ENCODE measurements around the gene PGAM5. TPM values are rescaled to one million over a fixed set of nuclear protein-coding genes. Genes with fewer than 3 reads are reported as not detected.

PGAM5 gene
- total and polyA plus RNA-seq, 2 of the 4 experiments (the other 2 are of a cell fraction): 25.2 to 37.8 TPM

- no peak for TF ChIP-seq CHD1 (IDR thresholded peaks at IDR 0.05; ENCODE audit: low read depth, low read length)
These were observed 55.9 kb downstream of the PGAM5 start (continued) for GRCh38 chr12:132766380-132767085.

GRCh38 chr12:132771126-132771838 lies 60.6 kb downstream of the PGAM5 start:
- H4K8ac ChIP-seq (ENCODE audit: low read depth in 2 of 2, low read length in 2 of 2): no peak overlapping the region
- no peak overlapping the region for H3K23ac ChIP-seq (ENCODE audit: low read depth, low read length)
- peaks cover 18 to 23% of the 10 kb centered on the region in 2 experiments; a peak in 3 of 4 replicates for H3K79me1 ChIP-seq (ENCODE audit: low read depth in 1 of 2, low read length in 2 of 2)
- intact Hi-C loops (cut with micrococcal nuclease) (no loop called here), dilution Hi-C loops (cut with HindIII; ENCODE audit: low sequenced_read_pairs, unreplicated experiment) (no loop called here), in situ Hi-C loops (cut with MboI; ENCODE audit: low sequenced_read_pairs) (no loop called here)
- no peak overlapping the region for H4K5ac ChIP-seq (ENCODE audit: low read depth, low read length)
- H3K14ac ChIP-seq (replicated peaks; ENCODE audit: low read depth, low read length): no peak overlapping the region
- no peak overlapping the region for H4K91ac ChIP-seq (ENCODE audit: insufficient read depth, low read depth, low read length)
- no peak overlapping the region for H3K56ac ChIP-seq (ENCODE audit: extremely low read depth, insufficient read depth, low read length)
- peaks cover 22% of the 10 kb centered on the region for H4K20me1 ChIP-seq (ENCODE audit: insufficient read depth, low read length)
- no peak overlapping the region for H3K4ac ChIP-seq (ENCODE audit: low read depth, low read length)
- H3K4me2 ChIP-seq (ENCODE audit: low read depth, low read length): no peak overlapping the region
- peaks cover 5% of the 10 kb centered on the region for H3K4me1 ChIP-seq (ENCODE audit: control insufficient read depth, insufficient read depth, low read length)
- 96% methylated on average over 8 of the region's 15 CpGs; no CpG with 5 or more reads in 1 of the 2 experiments for WGBS, 2 experiments (ENCODE audit: extremely low coverage in 2 of 2, insufficient read length in 1 of 2)
- H3K9me3 ChIP-seq (ENCODE audit: control insufficient read depth, insufficient read depth, low read length): no peaks in the 10 kb centered on the region
- H2AK9ac ChIP-seq (replicated peaks; ENCODE audit: low read depth, low read length, poor library complexity): no peak overlapping the region
- ChIA-PET POLR2A (ENCODE audit: unreplicated experiment) (no interaction called here), CTCF (interaction anchor here (0.5 kb wide), 1 partner anchor 834 kb away, joined by 4 read pairs; no protein-coding TSS in a partner anchor)
- H2BK20ac ChIP-seq (ENCODE audit: low read depth, low read length): no peak overlapping the region
- H2AK5ac ChIP-seq (ENCODE audit: low read depth, low read length): no peak overlapping the region
- H3K27ac ChIP-seq (ENCODE audit: insufficient read depth, low read length): no peak overlapping the region
- H3K27me3 ChIP-seq (ENCODE audit: control insufficient read depth, insufficient read depth, low read length): no peaks in the 10 kb centered on the region
- H2BK120ac ChIP-seq (ENCODE audit: low read depth, low read length): no peak overlapping the region
- H3K18ac ChIP-seq (ENCODE audit: low read depth, low read length): no peak overlapping the region
- H2BK5ac ChIP-seq (ENCODE audit: low read depth, low read length, poor library complexity, severe bottlenecking): no peak overlapping the region
- H2AFZ ChIP-seq (replicated peaks; ENCODE audit: low read length, poor library complexity): no peak overlapping the region
- no TSS peak for BruUV-seq (replicated peaks)
- peaks cover 61% of the 10 kb centered on the region for H3K36me3 ChIP-seq (ENCODE audit: control insufficient read depth, insufficient read depth, low read length)
- no peaks in the 10 kb centered on the region for H3K9me1 ChIP-seq (ENCODE audit: insufficient read depth, low read length)
- no peak overlapping the region for H3K4me3 ChIP-seq (ENCODE audit: insufficient read depth, low read depth, low read length)
- H3K9ac ChIP-seq (ENCODE audit: low read depth, low read length): no peak overlapping the region
- H2BK15ac ChIP-seq (ENCODE audit: low read depth, low read length): no peak overlapping the region
- ATAC-seq (ENCODE audit: low read depth) (no peak; the same call in 1 of the 2 replicates), DNase-seq (peak; percentile 61)
- no peak for TF ChIP-seq MXI1 (IDR thresholded peaks at IDR 0.05; ENCODE audit: borderline replicate concordance, low read depth, low read length)
- TF ChIP-seq MAZ (IDR thresholded peaks at IDR 0.05; ENCODE audit: borderline replicate concordance, low read depth, low read length): no peak
- TF ChIP-seq CTCF (conservative IDR thresholded peaks at IDR 0.05; ENCODE audit: low read depth, low read length): no peak
- TF ChIP-seq RAD21 (IDR thresholded peaks at IDR 0.05; ENCODE audit: low read length): no peak
- no peak for TF ChIP-seq POLR2A (IDR thresholded peaks at IDR 0.05; ENCODE audit: low read depth, low read length)
- no peak for TF ChIP-seq ELK1 (IDR thresholded peaks at IDR 0.05; ENCODE audit: borderline replicate concordance, low read depth, low read length)
- TF ChIP-seq BHLHE40 (IDR thresholded peaks at IDR 0.05; ENCODE audit: low read depth, low read length): no peak
- TF ChIP-seq MAFK (IDR thresholded peaks at IDR 0.05; ENCODE audit: low read depth, low read length): no peak
- TF ChIP-seq SMC3 (IDR thresholded peaks at IDR 0.05; ENCODE audit: low read depth, low read length): no peak
- TF ChIP-seq CEBPB (IDR thresholded peaks at IDR 0.05; ENCODE audit: low read depth, low read length): no peak
- TF ChIP-seq RFX5 (IDR thresholded peaks at IDR 0.05; ENCODE audit: low read depth, low read length): no peak
- no peak for TF ChIP-seq NFE2L2 (IDR thresholded peaks at IDR 0.05; ENCODE audit: low read depth, low read length)
- no peak for TF ChIP-seq FOS (IDR thresholded peaks at IDR 0.05; ENCODE audit: low read depth, low read length)
